ENCODE measurements around the gene KMO. TPM values are rescaled to one million over a fixed set of nuclear protein-coding genes. Genes with fewer than 3 reads are reported as not detected.

Gene KMO
- total RNA-seq, 1 experiment from 2014 or later = not detected

- no peak for TF ChIP-seq CTCF (IDR thresholded peaks at IDR 0.05)
- TF ChIP-seq USF1 (CRISPR knock-in tag; IDR thresholded peaks at IDR 0.05) = no peak
- TF ChIP-seq HMGXB4 (CRISPR knock-in tag; IDR thresholded peaks at IDR 0.05) = no peak
Observed at GRCh38 chr1:241536969-241537368, 4.8 kb downstream of the KMO start (continued).

GRCh38 chr1:241542199-241542907, 10.2 kb downstream of the KMO start:
- CTCF ChIA-PET = no interaction called here
- H3K4me3 Mint-ChIP-seq = no peak overlapping the region
- no peak overlapping the region for H3K27ac Mint-ChIP-seq
- H3K4me1 Mint-ChIP-seq = no peaks in the 10 kb centered on the region
- POLR2A ChIA-PET = no interaction called here
- TF ChIP-seq SP1 (CRISPR knock-in tag; conservative IDR thresholded peaks at IDR 0.05) = no peak
- TF ChIP-seq IRF1 (CRISPR knock-in tag; IDR thresholded peaks at IDR 0.05) = no peak
- TF ChIP-seq ATF3 (CRISPR knock-in tag; conservative IDR thresholded peaks at IDR 0.05) = no peak
- TF ChIP-seq JUN (CRISPR knock-in tag; IDR thresholded peaks at IDR 0.05) = no peak
- no peaks in the 10 kb centered on the region; the same call in 1 of the 2 replicates for H3K27me3 Mint-ChIP-seq (ENCODE audit: low read depth)
- no peaks in the 10 kb centered on the region for H3K36me3 Mint-ChIP-seq
- H3K9me3 Mint-ChIP-seq = no peaks in the 10 kb centered on the region
- ATAC-seq (no peak), DNase-seq (ENCODE audit: low spot score) (no peak)

- Mint-ChIP-seq H3K27me3 (ENCODE audit: low read depth) (no peaks in the 10 kb centered on the region; the same call in 1 of the 2 replicates), H3K9me3 (no peaks in the 10 kb centered on the region), H3K4me1 (no peaks in the 10 kb centered on the region; the same call in 1 of the 2 replicates), H3K36me3 (no peaks in the 10 kb centered on the region), H3K4me3 (no peak overlapping the region), H3K27ac (no peak overlapping the region)
- POLR2A ChIA-PET = no interaction called here
- TF ChIP-seq CTCF (IDR thresholded peaks at IDR 0.05) (no peak), IRF2 (CRISPR knock-in tag; IDR thresholded peaks at IDR 0.05; ENCODE audit: borderline replicate concordance, low read depth) (no peak), ETV6 (CRISPR knock-in tag; IDR thresholded peaks at IDR 0.05) (no peak)
- DNase-seq (ENCODE audit: low spot score) (no peak), ATAC-seq (no peak)
- CTCF ChIA-PET = no interaction called here
Observed at GRCh38 chr1:241548008-241548407, 15.8 kb downstream of the KMO start.

GRCh38 chr1:241550318-241550717, 18.1 kb downstream of the KMO start:
- POLR2A ChIA-PET = no interaction called here
- no peak overlapping the region for H3K27ac Mint-ChIP-seq
- CTCF ChIA-PET = no interaction called here
- no peak overlapping the region for H3K4me3 Mint-ChIP-seq
- DNase-seq (ENCODE audit: low spot score) (no peak), ATAC-seq (no peak)
- H3K36me3 Mint-ChIP-seq = no peaks in the 10 kb centered on the region
- H3K4me1 Mint-ChIP-seq = no peaks in the 10 kb centered on the region; the same call in 1 of the 2 replicates
- no peaks in the 10 kb centered on the region for H3K9me3 Mint-ChIP-seq
- no peaks in the 10 kb centered on the region; the same call in 1 of the 2 replicates for H3K27me3 Mint-ChIP-seq (ENCODE audit: low read depth)
- no peak for TF ChIP-seq CBFB (CRISPR knock-in tag; IDR thresholded peaks at IDR 0.05; ENCODE audit: low read depth)
- no peak for TF ChIP-seq ZMAT4 (CRISPR knock-in tag; IDR thresholded peaks at IDR 0.05)
- no peak for TF ChIP-seq ZNF396 (CRISPR knock-in tag; IDR thresholded peaks at IDR 0.05; ENCODE audit: borderline replicate concordance)
- no peak for TF ChIP-seq USF1 (CRISPR knock-in tag; IDR thresholded peaks at IDR 0.05)
- no peak for TF ChIP-seq AFF4 (CRISPR knock-in tag; IDR thresholded peaks at IDR 0.05; ENCODE audit: borderline replicate concordance)
- TF ChIP-seq IRF2 (CRISPR knock-in tag; IDR thresholded peaks at IDR 0.05; ENCODE audit: borderline replicate concordance, low read depth) = no peak
- no peak for TF ChIP-seq FOXK1 (CRISPR knock-in tag; IDR thresholded peaks at IDR 0.05)
- TF ChIP-seq SMAD3 (CRISPR knock-in tag; IDR thresholded peaks at IDR 0.05; ENCODE audit: borderline replicate concordance) = no peak

Measured in WTC11 (cell line).